NB4 (cell line): ENCODE data around the gene CNTLN.

ENCODE experiments used
- CTCF ChIP-seq: IDR thresholded peaks from one replicate; pipeline ENCODE4 v1.5.1; 2012; ENCODE audit warnings: low read depth, low read length
- MAX ChIP-seq: IDR thresholded peaks from 2 replicates; pipeline ENCODE4 v1.6.1; 2011; ENCODE audit warnings: low read depth, low read length
- POLR2A ChIP-seq: IDR thresholded peaks from 2 replicates; pipeline ENCODE4 v1.6.1; 2011; ENCODE audit warnings: mild to moderate bottlenecking; ENCODE audit not compliant: insufficient read length; ENCODE audit errors: extremely low read depth

- TF ChIP-seq CTCF (no peak), POLR2A (no peak), MAX (no peak)
Measured at GRCh38 chr9:17472126-17472525, 337.3 kb downstream of the CNTLN start.
